ENCODE data around the gene TBCK. TPM values are rescaled to one million over a fixed set of nuclear protein-coding genes. Genes with fewer than 3 reads are reported as not detected.

TBCK gene
- total RNA-seq, 1 donor from 2014 or later, result 25.8 TPM

DNA sequence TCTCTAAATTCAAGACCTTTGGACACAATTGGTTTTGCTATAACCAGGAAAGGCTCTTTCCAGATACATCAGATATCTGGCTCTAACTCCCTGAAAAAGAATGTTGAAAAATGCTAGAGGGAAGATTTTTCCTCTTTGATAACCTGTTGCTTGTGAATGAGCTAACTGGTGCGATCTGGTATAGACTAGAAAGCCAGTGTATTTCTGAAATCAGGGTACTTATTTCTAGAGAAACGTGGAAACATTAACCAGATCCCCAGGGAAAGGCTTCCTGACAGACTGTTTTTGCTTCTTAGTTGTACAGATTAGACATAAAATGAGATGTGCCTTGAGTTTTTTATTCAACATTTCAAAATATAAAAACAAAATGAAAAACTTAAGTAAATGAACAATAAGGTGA lies 313.0 kb downstream of the TBCK start:
- no peaks in the 10 kb centered on the region for H4K20me1 ChIP-seq (ENCODE audit: insufficient read depth, low read length)
- H3K27me3 Mint-ChIP-seq (ENCODE audit: low read depth, unreplicated experiment), result peaks cover 21% of the 10 kb centered on the region
- FAIRE-seq (no peak), DNase-seq (ENCODE audit: low read depth) (no peak)
- no peak overlapping the region for H3K4me2 ChIP-seq (ENCODE audit: low read length)
- H3K4me3 ChIP-seq (ENCODE audit: insufficient read depth, low read depth, low read length), result no peak overlapping the region
- H3K36me3 Mint-ChIP-seq (ENCODE audit: low read depth, unreplicated experiment), result no peaks in the 10 kb centered on the region
- H3K27me3 ChIP-seq (ENCODE audit: insufficient read depth, low read length), result no peaks in the 10 kb centered on the region
- no peaks in the 10 kb centered on the region for H3K36me3 ChIP-seq (ENCODE audit: insufficient read depth, low read length)
- peaks cover 3% of the 10 kb centered on the region for H3K4me1 Mint-ChIP-seq (ENCODE audit: low read depth, unreplicated experiment)
- no peak overlapping the region for H3K9ac ChIP-seq (ENCODE audit: low read length)
- H3K9me3 Mint-ChIP-seq (ENCODE audit: unreplicated experiment), result peaks cover 3% of the 10 kb centered on the region
- no peaks in the 10 kb centered on the region for H3K4me1 ChIP-seq (ENCODE audit: insufficient read depth, low read length)
- H3K9me3 ChIP-seq (ENCODE audit: insufficient read depth, low read depth, low read length), result no peaks in the 10 kb centered on the region
- H2AFZ ChIP-seq (ENCODE audit: low read depth, low read length), result no peak overlapping the region
- H3K79me2 ChIP-seq (ENCODE audit: insufficient read depth, low read length), result no peaks in the 10 kb centered on the region
- no peak for TF ChIP-seq EZH2 (IDR thresholded peaks at IDR 0.05; ENCODE audit: insufficient read depth, low read length)
- TF ChIP-seq, protein P1, sequence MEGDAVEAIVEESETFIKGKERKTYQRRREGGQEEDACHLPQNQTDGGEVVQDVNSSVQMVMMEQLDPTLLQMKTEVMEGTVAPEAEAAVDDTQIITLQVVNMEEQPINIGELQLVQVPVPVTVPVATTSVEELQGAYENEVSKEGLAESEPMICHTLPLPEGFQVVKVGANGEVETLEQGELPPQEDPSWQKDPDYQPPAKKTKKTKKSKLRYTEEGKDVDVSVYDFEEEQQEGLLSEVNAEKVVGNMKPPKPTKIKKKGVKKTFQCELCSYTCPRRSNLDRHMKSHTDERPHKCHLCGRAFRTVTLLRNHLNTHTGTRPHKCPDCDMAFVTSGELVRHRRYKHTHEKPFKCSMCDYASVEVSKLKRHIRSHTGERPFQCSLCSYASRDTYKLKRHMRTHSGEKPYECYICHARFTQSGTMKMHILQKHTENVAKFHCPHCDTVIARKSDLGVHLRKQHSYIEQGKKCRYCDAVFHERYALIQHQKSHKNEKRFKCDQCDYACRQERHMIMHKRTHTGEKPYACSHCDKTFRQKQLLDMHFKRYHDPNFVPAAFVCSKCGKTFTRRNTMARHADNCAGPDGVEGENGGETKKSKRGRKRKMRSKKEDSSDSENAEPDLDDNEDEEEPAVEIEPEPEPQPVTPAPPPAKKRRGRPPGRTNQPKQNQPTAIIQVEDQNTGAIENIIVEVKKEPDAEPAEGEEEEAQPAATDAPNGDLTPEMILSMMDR (IDR thresholded peaks at IDR 0.05; ENCODE audit: insufficient read depth, low read depth, low read length), result no peak
- H3K4me3 Mint-ChIP-seq (ENCODE audit: unreplicated experiment), result no peak overlapping the region
- no peak overlapping the region for H3K27ac Mint-ChIP-seq (ENCODE audit: unreplicated experiment)
- H3K27ac ChIP-seq (ENCODE audit: low read depth, low read length), result no peak overlapping the region

DNA sequence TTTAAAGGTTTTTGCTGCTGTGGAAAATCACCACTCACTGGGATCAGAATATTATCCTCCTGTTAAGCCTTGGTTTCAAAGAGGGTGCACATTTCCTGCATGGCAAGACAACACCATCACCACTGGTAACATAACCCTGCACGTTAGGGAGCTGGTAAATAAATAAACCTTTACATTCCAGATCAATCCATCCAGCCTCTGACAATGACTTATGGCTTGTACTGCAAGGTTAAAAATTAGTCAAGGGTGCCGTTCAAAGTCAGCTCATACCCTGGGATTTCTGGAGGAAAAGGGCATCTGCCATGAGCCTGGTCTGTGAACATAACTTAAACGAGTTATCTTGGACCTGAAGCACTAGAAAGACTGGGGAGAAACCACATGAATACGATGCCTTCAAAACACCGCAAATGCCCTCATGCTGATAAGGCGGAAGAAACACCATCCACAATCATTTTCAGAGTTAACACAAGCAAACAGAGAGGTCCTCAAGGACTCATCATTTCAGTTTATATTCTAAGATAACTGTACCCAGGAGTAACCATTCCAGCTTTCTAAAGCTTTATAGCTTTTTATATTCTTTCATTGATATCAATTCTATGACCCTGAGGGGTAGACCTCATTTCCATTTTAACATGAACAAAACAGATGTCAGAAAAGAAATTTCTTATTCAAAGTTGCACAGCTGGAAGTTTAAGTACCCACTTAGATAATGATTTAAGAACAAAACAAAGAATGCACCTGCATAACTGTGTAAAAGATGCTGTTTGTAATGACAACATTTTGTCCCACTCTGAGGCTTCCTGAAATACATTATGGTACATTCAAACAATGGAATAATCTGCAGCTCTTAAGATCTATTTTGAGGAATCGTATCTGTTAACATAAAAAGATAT lies 317.6 kb downstream of the TBCK start:
- FAIRE-seq, result no peak
- H3K27ac Mint-ChIP-seq (ENCODE audit: unreplicated experiment), result no peak overlapping the region

More for the DNA sequence above, 317.6 kb downstream of the TBCK start:
- TF ChIP-seq EZH2 (IDR thresholded peaks at IDR 0.05; ENCODE audit: insufficient read depth, low read length), result no peak
- TF ChIP-seq, protein P1 (IDR thresholded peaks at IDR 0.05; ENCODE audit: insufficient read depth, low read depth, low read length), result no peak
- no peaks in the 10 kb centered on the region for H4K20me1 ChIP-seq (ENCODE audit: insufficient read depth, low read length)
- no peak overlapping the region for H2AFZ ChIP-seq (ENCODE audit: low read depth, low read length)
- H3K36me3 Mint-ChIP-seq (ENCODE audit: low read depth, unreplicated experiment), result no peaks in the 10 kb centered on the region
- H3K4me3 Mint-ChIP-seq (ENCODE audit: unreplicated experiment), result no peak overlapping the region
- no peaks in the 10 kb centered on the region for H3K36me3 ChIP-seq (ENCODE audit: insufficient read depth, low read length)
- H3K9me3 Mint-ChIP-seq (ENCODE audit: unreplicated experiment), result peaks cover 3% of the 10 kb centered on the region
- H3K27me3 Mint-ChIP-seq (ENCODE audit: low read depth, unreplicated experiment), result peaks cover 24% of the 10 kb centered on the region
- H3K9me3 ChIP-seq (ENCODE audit: insufficient read depth, low read depth, low read length), result no peaks in the 10 kb centered on the region
- no peaks in the 10 kb centered on the region for H3K27me3 ChIP-seq (ENCODE audit: insufficient read depth, low read length)
- H3K9ac ChIP-seq (ENCODE audit: low read length), result no peak overlapping the region
- no peak overlapping the region for H3K4me3 ChIP-seq (ENCODE audit: insufficient read depth, low read depth, low read length)
- no peak overlapping the region for H3K4me2 ChIP-seq (ENCODE audit: low read length)
- H3K4me1 Mint-ChIP-seq (ENCODE audit: low read depth, unreplicated experiment), result peaks cover 3% of the 10 kb centered on the region
- no peak overlapping the region for H3K27ac ChIP-seq (ENCODE audit: low read depth, low read length)
- no peaks in the 10 kb centered on the region for H3K4me1 ChIP-seq (ENCODE audit: insufficient read depth, low read length)
- H3K79me2 ChIP-seq (ENCODE audit: insufficient read depth, low read length), result no peaks in the 10 kb centered on the region
- no peak for DNase-seq (ENCODE audit: low read depth)

Data from astrocyte (in vitro differentiated cells and primary cell).